ENCODE data around the gene MAN2B1.

- TF ChIP-seq CTCF (IDR thresholded peaks at IDR 0.05; ENCODE audit: poor library complexity) (no peak), EZH2phosphoT487 (IDR thresholded peaks at IDR 0.05; ENCODE audit: low read depth, severe bottlenecking, unreplicated experiment) (no peak), EZH2 (IDR thresholded peaks at IDR 0.05; ENCODE audit: borderline replicate concordance) (no peak)
Observed at GRCh38 chr19:12696366-12697335, 30.1 kb upstream of the MAN2B1 start, which contains the start of gene FBXW9.
